Measurements from ENCODE around the gene GRK5. TPM values are rescaled to one million over a fixed set of nuclear protein-coding genes. Genes with fewer than 3 reads are reported as not detected.

GRK5 gene
- total and polyA plus RNA-seq, 9 of the 15 experiments (the other 6 are each of a cell fraction or from before 2014, with no cell fraction given) = 0.46 to 0.83 (median 0.67) TPM; not detected in 2

- ChIA-PET CTCF (ENCODE audit: low intra/inter-chr PET ratio) (no interaction called here), POLR2A (interaction anchor here (0.8 kb wide), 1 partner anchor 9 kb away, joined by 3 read pairs; no protein-coding TSS in a partner anchor)
- no peak overlapping the region for H3K4me2 ChIP-seq (ENCODE audit: insufficient read depth, low read length)
- H3K9me3 ChIP-seq (replicated peaks; ENCODE audit: control insufficient read depth, insufficient read depth, low read depth, low read length) = no peaks in the 10 kb centered on the region
- in situ Hi-C loops (cut with MboI) (no loop called here), intact Hi-C loops (cut with micrococcal nuclease) (no loop called here)
- 83% methylated on average over 4 of the region's 8 CpGs for WGBS (ENCODE audit: insufficient coverage, low coverage, missing lambda C conversion rate)
- H3K27me3 ChIP-seq (ENCODE audit: control insufficient read depth in 2 of 2, insufficient read depth in 2 of 2, low read length in 2 of 2) = no peaks in the 10 kb centered on the region
- peaks cover 12 to 35% of the 10 kb centered on the region in 2 experiments for H3K4me1 ChIP-seq (replicated peaks in 1 of 2; ENCODE audit: control insufficient read depth in 2 of 2, insufficient read depth in 2 of 2, low read length in 2 of 2)
- H3K4me3 ChIP-seq = no peak overlapping the region
- no TSS peak for BruUV-seq (replicated peaks)
- no peaks in the 10 kb centered on the region for H4K20me1 ChIP-seq (replicated peaks; ENCODE audit: control insufficient read depth, insufficient read depth, low read length)
- H3K79me2 ChIP-seq (ENCODE audit: control insufficient read depth, insufficient read depth, low read length) = no peaks in the 10 kb centered on the region
- H3K9me1 ChIP-seq (ENCODE audit: control insufficient read depth, insufficient read depth, low read length) = no peaks in the 10 kb centered on the region
- DNase-seq (ENCODE audit: extremely low read depth in 1 of 4, low spot score in 3 of 4) (no peak), ATAC-seq (no peak), FAIRE-seq (no peak)
- H3K36me3 ChIP-seq (ENCODE audit: control insufficient read depth, insufficient read depth, low read length) = no peaks in the 10 kb centered on the region
- no peak overlapping the region for H2AFZ ChIP-seq (ENCODE audit: low read depth, low read length)
- H3K9ac ChIP-seq (ENCODE audit: insufficient read depth in 1 of 2, low read depth in 2 of 2, low read length in 2 of 2) = no peak overlapping the region
- no peak overlapping the region for H3K27ac ChIP-seq (ENCODE audit: extremely low read depth, low read depth, low read length)
- TF ChIP-seq ATF1 (CRISPR knock-in tag; IDR thresholded peaks at IDR 0.05) (no peak), ATF1 (tag; IDR thresholded peaks at IDR 0.05) (no peak), KLF10 (CRISPR knock-in tag; IDR thresholded peaks at IDR 0.05) (no peak), ZNF707 (CRISPR knock-in tag; conservative IDR thresholded peaks at IDR 0.05) (no peak), NR2C2 (CRISPR knock-in tag; IDR thresholded peaks at IDR 0.05) (no peak), NR2C2 (tag; IDR thresholded peaks at IDR 0.05) (no peak), NRF1 (conservative IDR thresholded peaks at IDR 0.05 in 1 of 2, IDR thresholded peaks at IDR 0.05 in 1 of 2) (no peak), TGIF2 (CRISPR knock-in tag; IDR thresholded peaks at IDR 0.05) (no peak), ATF4 (CRISPR knock-in tag; IDR thresholded peaks at IDR 0.05) (no peak), E2F1 (CRISPR knock-in tag; IDR thresholded peaks at IDR 0.05) (no peak), NKRF (IDR thresholded peaks at IDR 0.05; ENCODE audit: borderline replicate concordance) (no peak), BRCA1 (IDR thresholded peaks at IDR 0.05) (no peak), BRCA1 (CRISPR knock-in tag; IDR thresholded peaks at IDR 0.05) (no peak), ZNF239 (CRISPR knock-in tag; IDR thresholded peaks at IDR 0.05) (no peak), TOE1 (IDR thresholded peaks at IDR 0.05; ENCODE audit: borderline replicate concordance) (no peak), TOE1 (CRISPR knock-in tag; IDR thresholded peaks at IDR 0.05; ENCODE audit: borderline replicate concordance, low read depth) (no peak), YY1 (IDR thresholded peaks at IDR 0.05; ENCODE audit: borderline replicate concordance in 1 of 3, control insufficient read depth in 1 of 3, extremely low read depth in 1 of 3, insufficient read depth in 3 of 3, insufficient read length in 1 of 3, insufficient replicate concordance in 2 of 3, low read depth in 1 of 3, low read length in 2 of 3) (no peak), ZKSCAN1 (IDR thresholded peaks at IDR 0.05; ENCODE audit: low read depth, low read length) (no peak), TAF1 (IDR thresholded peaks at IDR 0.05; ENCODE audit: control insufficient read depth, extremely low read depth, insufficient read depth, low read length, severe bottlenecking) (no peak)
Observed at GRCh38 chr10:119256030-119256429, 48.7 kb downstream of the GRK5 start.

All from K562 (cell line).